HG03066 (cell line): Measurements from ENCODE around the gene BATF3.

Experiments used
- ATAC-seq: cut with Tn5 transposase; IDR thresholded peaks from one replicate; pipeline ENCODE4 v1.9.1; 2021; ENCODE audit warnings: low read depth; ENCODE audit not compliant: unreplicated experiment

BATF3 gene

GRCh38 chr1:212638492-212639151 is 61.0 kb downstream of the BATF3 start:
- no peak for ATAC-seq

- ATAC-seq: no peak
Measured at GRCh38 chr1:212637902-212638301, 61.7 kb downstream of the BATF3 start.
